Measurements from ENCODE around the gene CPNE4.

Gene CPNE4

GRCh38 chr3:131880948-131881347 lies 153.9 kb downstream of the CPNE4 start:
- no peak for DNase-seq (ENCODE audit: low read depth)

DNA sequence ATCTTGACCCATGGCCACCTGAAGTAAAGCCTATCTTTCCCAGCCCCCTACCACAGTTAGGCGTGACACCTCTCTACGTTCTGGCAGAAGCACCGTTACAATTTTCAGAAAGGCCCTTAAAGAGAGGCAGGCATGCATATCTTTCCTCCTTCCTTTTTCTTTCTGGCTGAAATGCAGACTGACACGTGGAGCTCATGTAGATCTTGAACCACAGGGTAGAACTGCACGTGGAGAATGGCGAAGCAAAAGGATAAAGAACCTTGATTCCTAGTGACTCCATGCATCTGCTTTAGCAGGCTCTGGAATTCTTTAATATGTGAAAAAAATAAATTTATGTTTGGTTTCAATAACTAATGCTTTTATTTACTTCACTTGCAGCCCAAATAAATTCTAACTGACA lies 166.6 kb downstream of the CPNE4 start:
- DNase-seq (ENCODE audit: low read depth), result no peak

GRCh38 chr3:131856171-131856570 lies 178.6 kb downstream of the CPNE4 start:
- DNase-seq (ENCODE audit: low read depth), result no peak

DNA sequence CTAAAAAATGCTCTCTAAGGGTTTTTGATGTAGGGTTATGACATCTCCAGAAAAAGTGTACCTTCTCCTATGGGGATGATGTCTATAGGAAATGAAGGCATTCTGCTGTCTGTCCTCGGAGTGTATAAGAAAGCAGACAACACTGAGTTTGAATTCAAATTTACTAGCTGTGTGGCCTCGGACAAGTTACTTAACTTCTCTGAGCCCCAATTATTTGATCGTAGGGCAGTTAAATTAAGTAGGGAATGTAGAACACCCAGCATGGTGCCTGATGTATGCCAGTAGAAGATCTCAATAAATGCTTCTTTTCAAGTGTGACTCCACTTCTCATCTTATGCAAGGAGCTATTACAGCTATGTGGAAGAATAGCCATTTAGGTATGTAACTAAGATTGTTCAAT lies 184.6 kb downstream of the CPNE4 start:
- no peak for DNase-seq (ENCODE audit: low read depth)

GRCh38 chr3:131849616-131850015 lies 185.2 kb downstream of the CPNE4 start:
- DNase-seq (ENCODE audit: low read depth), result no peak

DNA sequence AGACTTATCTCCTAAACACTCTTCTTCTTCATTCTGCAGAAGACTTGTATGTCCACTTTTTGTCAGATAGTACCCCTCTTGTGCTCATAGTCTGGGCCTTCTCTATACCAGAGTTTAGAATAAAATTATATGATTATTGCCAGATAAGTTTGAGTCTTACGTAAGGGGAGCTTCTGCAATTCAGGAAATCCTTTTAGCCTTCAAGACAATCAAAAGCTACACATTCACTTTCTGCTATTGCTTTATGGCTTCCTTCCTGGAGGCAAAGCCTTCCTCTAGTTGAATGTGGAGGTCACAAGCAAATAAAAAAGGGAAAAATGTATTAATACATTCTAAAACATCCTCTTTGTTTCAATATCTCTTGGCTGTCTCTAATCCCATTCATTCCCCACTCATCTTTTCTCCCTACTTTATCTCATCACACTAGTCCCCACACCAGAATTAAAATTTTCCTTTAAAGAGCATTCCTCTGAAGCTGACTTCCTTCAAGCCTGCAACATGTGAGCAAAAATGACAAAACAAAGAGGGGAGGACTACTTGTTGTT lies 186.8 kb downstream of the CPNE4 start:
- DNase-seq (ENCODE audit: low read depth), result no peak

- DNase-seq (ENCODE audit: low read depth), result no peak
Measured at GRCh38 chr3:131846296-131846924, 188.4 kb downstream of the CPNE4 start.

DNA sequence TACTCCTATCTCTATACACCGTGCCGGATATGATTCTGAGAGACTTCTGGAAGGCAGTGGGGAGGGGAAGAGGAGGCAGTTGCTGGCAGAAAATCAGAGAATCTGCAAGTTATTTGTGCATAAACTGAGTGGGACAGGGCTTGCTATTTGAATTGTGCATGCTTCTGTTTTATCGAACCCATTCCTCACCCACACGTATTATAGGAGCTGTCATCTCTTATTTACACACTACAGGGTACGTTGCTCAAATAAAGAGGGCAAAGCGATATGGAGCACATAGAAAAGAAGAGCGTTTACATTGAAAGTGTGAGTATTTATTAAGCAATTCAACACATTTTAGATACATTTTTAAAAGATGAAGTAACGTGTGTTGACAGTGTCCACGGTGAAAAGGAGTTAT lies 191.6 kb downstream of the CPNE4 start:
- no peak for DNase-seq (ENCODE audit: low read depth)

- DNase-seq (ENCODE audit: low read depth), result no peak
Measured at GRCh38 chr3:131840156-131840797, 194.5 kb downstream of the CPNE4 start.

- no peak for DNase-seq (ENCODE audit: low read depth)
Measured at GRCh38 chr3:131835906-131836305, 198.9 kb downstream of the CPNE4 start.

- no peak for DNase-seq (ENCODE audit: low read depth)
Measured at GRCh38 chr3:131831608-131832007, 203.2 kb downstream of the CPNE4 start.

GRCh38 chr3:131821191-131821762 lies 213.5 kb downstream of the CPNE4 start:
- DNase-seq (ENCODE audit: low read depth), result no peak

- no peak for DNase-seq (ENCODE audit: low read depth)
Measured at GRCh38 chr3:131819381-131820055, 215.3 kb downstream of the CPNE4 start.

DNA sequence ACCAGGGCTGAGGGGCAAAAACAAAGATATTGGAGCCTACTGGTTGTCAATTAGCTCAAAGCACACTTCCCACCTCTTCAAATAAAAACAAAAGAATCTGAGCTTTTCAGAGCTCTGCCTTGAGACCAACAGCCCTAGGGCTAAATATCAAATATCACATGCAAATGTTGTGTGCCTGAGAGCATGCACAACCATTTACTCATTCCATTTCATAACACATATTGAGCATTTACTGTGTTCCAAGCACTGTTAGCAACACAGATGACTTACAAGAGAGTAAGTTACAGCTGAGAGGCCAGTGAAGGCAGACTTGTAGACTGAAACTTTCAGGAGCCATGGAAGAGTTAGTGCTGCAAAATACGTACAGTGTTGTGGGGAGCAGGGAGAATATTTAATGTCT lies 222.4 kb downstream of the CPNE4 start:
- DNase-seq (ENCODE audit: low read depth), result no peak

GRCh38 chr3:131811481-131811880 lies 223.3 kb downstream of the CPNE4 start:
- no peak for DNase-seq (ENCODE audit: low read depth)

- no peak for DNase-seq (ENCODE audit: low read depth)
Measured at GRCh38 chr3:131807822-131808221, 227.0 kb downstream of the CPNE4 start.

- no peak for DNase-seq (ENCODE audit: low read depth)
Measured at GRCh38 chr3:131806736-131807135, 228.1 kb downstream of the CPNE4 start.

GRCh38 chr3:131804565-131805133 lies 230.2 kb downstream of the CPNE4 start:
- no peak for DNase-seq (ENCODE audit: low read depth)

GRCh38 chr3:131803113-131803512 lies 231.7 kb downstream of the CPNE4 start:
- no peak for DNase-seq (ENCODE audit: low read depth)

DNA sequence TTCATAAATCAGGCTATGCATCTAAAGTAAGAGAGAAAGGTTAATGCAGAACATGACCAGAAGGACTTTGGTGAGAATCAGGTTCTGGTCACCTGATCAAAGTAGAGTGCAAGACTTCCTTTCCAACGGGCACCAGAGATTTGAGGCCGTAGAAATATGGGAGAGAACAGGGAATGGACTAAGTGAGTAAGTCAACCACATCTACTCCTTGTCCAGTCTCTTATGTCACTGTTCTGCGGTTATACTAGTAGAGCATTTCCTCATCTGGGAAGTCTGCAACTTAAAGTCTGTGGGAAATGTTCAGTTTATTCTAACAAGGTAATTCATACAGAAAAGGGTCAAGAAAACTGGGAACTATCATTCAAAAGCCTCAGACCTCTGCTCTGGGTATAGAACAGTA lies 232.8 kb downstream of the CPNE4 start:
- DNase-seq (ENCODE audit: low read depth), result no peak

DNA sequence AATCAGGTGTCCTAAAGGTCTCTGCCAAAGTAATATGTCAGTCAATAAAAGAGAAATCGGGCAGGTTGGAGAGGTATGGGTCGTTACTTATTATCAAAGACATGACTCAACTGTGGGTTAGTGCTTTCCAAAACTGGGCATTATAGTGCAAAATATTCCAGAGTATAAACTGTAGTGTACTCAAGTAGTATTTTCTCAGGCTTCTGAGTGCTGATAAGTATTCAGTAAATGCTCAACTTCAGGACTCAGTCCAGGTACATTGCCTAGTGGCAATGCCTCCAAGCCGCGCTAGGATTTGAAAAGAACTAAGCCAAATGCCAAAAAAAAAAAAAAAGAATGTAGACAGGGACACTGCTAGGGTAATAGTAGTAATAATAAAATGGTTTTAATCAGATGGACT lies 233.2 kb downstream of the CPNE4 start:
- DNase-seq (ENCODE audit: low read depth), result no peak

DNA sequence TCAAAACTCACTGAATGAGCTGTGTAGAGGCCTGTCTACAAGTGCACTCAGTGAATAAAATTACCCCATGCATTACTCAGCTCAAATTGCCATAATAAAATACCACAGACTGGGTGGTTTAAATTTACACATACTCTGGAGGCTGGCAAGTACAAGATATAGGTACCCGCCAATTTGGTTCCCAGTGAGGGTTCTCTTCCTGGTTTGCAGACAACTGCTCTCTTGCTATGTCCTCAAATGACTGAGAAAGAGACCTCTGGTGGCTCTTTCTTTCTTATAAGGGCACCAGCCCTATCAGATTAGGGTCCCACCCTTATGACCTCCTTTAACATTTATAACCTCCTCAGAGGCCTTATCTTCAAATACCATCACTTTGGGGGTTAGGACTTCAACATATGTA lies 237.0 kb downstream of the CPNE4 start:
- DNase-seq (ENCODE audit: low read depth), result no peak
